ENCODE data around the gene PI4K2B. TPM values are rescaled to one million over a fixed set of nuclear protein-coding genes. Genes with fewer than 3 reads are reported as not detected.

Gene PI4K2B
- total and polyA plus RNA-seq, 10 of the 15 experiments (the other 5 are each of a cell fraction or from before 2014, with no cell fraction given), result 12.9 to 55.3 (median 40.7) TPM

DNA sequence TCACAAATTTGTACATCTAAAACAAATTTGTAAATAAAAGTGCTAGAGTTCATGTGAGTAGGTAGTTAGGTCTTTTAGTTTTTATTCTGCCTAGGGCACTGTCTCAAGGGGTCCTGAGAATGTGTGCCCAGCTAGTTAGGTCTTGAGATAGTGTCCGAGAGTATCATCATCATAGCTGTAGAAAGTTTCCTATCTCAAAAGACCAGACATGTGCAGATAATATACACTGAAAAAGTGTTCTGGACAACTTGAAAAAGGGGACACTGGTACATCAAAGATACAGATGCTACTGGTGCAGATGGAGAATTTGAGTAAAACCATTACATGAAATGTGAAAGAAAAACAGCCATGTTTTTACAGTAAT lies 77.0 kb downstream of the PI4K2B start:
- Histone ChIP-seq H3K4me2 (ENCODE audit: control insufficient read depth, insufficient read depth) (peak overlapping the region; percentile 69), H3K9me3 (replicated peaks; ENCODE audit: control insufficient read depth, insufficient read depth, low read length) (0 out of 3 replicates have a peak, but pooled peaks cover 2% of the 10 kb centered on the region), H3K36me3 (ENCODE audit: control insufficient read depth in 2 of 2, insufficient read depth in 2 of 2, low read length in 1 of 2) (no peaks in the 10 kb centered on the region), H3K4me3 (peak overlapping the region; percentile 35; the same call in 1 of the 2 replicates), H2AFZ (ENCODE audit: control insufficient read depth, low read depth, low read length) (peak overlapping the region; percentile 79), H3K27ac (ENCODE audit: control insufficient read depth, insufficient read depth) (peak overlapping the region; percentile 96), H3K9ac (ENCODE audit: control insufficient read depth, insufficient read depth, low read length) (peak overlapping the region; percentile 65), H3K79me2 (ENCODE audit: control insufficient read depth, insufficient read depth, low read length) (peaks cover 9% of the 10 kb centered on the region), H4K20me1 (ENCODE audit: control insufficient read depth, insufficient read depth) (no peaks in the 10 kb centered on the region), H3K27me3 (replicated peaks in 1 of 2; ENCODE audit: control insufficient read depth in 2 of 2, insufficient read depth in 2 of 2, low read length in 1 of 2) (no peaks in the 10 kb centered on the region), H3K4me1 (ENCODE audit: control insufficient read depth, insufficient read depth, low read length) (peaks cover 24% of the 10 kb centered on the region)
- BruUV-seq (replicated peaks), result no TSS peak
- intact Hi-C loops (cut with micrococcal nuclease; ENCODE audit: unreplicated experiment), result loop anchor here (5.0 kb wide), 1 partner anchor 128 kb away; no protein-coding TSS in a partner anchor
- in situ Hi-C loops (cut with MboI), result no loop called here
- ChIA-PET RAD21 (ENCODE audit: unreplicated experiment) (interaction anchor here (1.3 to 1.7 kb wide), 3 partner anchors 71 to 77 kb away, joined by 4 to 9 read pairs (median 4); partner anchors contain the start of gene PI4K2B), POLR2A (interaction anchor here (0.6 to 3.7 kb wide), 2 partner anchors 77 to 715 kb away, joined by 5 to 35 read pairs; partner anchors contain the start of gene PI4K2B), CTCF (interaction anchor here (0.6 to 2.6 kb wide), 7 partner anchors 9 to 465 kb away, joined by 3 to 10 read pairs (median 4); no protein-coding TSS in a partner anchor), SMC1A (ENCODE audit: uncharacterized antibody, unreplicated experiment) (interaction anchor here (0.9 to 4.2 kb wide), 5 partner anchors 9 to 75 kb away, joined by 3 to 38 read pairs (median 4); partner anchors contain the start of gene PI4K2B)
- 0% methylated on average over 1 of the region's 1 CpG for WGBS (ENCODE audit: insufficient coverage, insufficient replicate concordance, low lambda C conversion rate, missing lambda C conversion rate)
- DNase-seq (ENCODE audit: low read depth, low spot score) (no peak), ATAC-seq (no peak), FAIRE-seq (no peak)
- TF ChIP-seq, protein P1, sequence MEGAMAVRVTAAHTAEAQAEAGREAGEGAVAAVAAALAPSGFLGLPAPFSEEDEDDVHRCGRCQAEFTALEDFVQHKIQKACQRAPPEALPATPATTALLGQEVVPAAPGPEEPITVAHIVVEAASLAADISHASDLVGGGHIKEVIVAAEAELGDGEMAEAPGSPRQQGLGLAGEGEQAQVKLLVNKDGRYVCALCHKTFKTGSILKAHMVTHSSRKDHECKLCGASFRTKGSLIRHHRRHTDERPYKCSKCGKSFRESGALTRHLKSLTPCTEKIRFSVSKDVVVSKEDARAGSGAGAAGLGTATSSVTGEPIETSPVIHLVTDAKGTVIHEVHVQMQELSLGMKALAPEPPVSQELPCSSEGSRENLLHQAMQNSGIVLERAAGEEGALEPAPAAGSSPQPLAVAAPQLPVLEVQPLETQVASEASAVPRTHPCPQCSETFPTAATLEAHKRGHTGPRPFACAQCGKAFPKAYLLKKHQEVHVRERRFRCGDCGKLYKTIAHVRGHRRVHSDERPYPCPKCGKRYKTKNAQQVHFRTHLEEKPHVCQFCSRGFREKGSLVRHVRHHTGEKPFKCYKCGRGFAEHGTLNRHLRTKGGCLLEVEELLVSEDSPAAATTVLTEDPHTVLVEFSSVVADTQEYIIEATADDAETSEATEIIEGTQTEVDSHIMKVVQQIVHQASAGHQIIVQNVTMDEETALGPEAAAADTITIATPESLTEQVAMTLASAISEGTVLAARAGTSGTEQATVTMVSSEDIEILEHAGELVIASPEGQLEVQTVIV (IDR thresholded peaks at IDR 0.05; ENCODE audit: borderline replicate concordance, partially characterized antibody), result no peak
- TF ChIP-seq, protein P2, sequence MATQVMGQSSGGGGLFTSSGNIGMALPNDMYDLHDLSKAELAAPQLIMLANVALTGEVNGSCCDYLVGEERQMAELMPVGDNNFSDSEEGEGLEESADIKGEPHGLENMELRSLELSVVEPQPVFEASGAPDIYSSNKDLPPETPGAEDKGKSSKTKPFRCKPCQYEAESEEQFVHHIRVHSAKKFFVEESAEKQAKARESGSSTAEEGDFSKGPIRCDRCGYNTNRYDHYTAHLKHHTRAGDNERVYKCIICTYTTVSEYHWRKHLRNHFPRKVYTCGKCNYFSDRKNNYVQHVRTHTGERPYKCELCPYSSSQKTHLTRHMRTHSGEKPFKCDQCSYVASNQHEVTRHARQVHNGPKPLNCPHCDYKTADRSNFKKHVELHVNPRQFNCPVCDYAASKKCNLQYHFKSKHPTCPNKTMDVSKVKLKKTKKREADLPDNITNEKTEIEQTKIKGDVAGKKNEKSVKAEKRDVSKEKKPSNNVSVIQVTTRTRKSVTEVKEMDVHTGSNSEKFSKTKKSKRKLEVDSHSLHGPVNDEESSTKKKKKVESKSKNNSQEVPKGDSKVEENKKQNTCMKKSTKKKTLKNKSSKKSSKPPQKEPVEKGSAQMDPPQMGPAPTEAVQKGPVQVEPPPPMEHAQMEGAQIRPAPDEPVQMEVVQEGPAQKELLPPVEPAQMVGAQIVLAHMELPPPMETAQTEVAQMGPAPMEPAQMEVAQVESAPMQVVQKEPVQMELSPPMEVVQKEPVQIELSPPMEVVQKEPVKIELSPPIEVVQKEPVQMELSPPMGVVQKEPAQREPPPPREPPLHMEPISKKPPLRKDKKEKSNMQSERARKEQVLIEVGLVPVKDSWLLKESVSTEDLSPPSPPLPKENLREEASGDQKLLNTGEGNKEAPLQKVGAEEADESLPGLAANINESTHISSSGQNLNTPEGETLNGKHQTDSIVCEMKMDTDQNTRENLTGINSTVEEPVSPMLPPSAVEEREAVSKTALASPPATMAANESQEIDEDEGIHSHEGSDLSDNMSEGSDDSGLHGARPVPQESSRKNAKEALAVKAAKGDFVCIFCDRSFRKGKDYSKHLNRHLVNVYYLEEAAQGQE (IDR thresholded peaks at IDR 0.05; ENCODE audit: low read depth, low read length), result no peak
- TF ChIP-seq TCF3 (IDR thresholded peaks at IDR 0.05; ENCODE audit: borderline replicate concordance, insufficient read depth, low read depth, low read length), result no peak
- TF ChIP-seq, protein P3, sequence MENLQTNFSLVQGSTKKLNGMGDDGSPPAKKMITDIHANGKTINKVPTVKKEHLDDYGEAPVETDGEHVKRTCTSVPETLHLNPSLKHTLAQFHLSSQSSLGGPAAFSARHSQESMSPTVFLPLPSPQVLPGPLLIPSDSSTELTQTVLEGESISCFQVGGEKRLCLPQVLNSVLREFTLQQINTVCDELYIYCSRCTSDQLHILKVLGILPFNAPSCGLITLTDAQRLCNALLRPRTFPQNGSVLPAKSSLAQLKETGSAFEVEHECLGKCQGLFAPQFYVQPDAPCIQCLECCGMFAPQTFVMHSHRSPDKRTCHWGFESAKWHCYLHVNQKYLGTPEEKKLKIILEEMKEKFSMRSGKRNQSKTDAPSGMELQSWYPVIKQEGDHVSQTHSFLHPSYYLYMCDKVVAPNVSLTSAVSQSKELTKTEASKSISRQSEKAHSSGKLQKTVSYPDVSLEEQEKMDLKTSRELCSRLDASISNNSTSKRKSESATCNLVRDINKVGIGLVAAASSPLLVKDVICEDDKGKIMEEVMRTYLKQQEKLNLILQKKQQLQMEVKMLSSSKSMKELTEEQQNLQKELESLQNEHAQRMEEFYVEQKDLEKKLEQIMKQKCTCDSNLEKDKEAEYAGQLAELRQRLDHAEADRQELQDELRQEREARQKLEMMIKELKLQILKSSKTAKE (IDR thresholded peaks at IDR 0.05; ENCODE audit: low read depth, poor library complexity, severe bottlenecking), result no peak
- TF ChIP-seq, protein P4, sequence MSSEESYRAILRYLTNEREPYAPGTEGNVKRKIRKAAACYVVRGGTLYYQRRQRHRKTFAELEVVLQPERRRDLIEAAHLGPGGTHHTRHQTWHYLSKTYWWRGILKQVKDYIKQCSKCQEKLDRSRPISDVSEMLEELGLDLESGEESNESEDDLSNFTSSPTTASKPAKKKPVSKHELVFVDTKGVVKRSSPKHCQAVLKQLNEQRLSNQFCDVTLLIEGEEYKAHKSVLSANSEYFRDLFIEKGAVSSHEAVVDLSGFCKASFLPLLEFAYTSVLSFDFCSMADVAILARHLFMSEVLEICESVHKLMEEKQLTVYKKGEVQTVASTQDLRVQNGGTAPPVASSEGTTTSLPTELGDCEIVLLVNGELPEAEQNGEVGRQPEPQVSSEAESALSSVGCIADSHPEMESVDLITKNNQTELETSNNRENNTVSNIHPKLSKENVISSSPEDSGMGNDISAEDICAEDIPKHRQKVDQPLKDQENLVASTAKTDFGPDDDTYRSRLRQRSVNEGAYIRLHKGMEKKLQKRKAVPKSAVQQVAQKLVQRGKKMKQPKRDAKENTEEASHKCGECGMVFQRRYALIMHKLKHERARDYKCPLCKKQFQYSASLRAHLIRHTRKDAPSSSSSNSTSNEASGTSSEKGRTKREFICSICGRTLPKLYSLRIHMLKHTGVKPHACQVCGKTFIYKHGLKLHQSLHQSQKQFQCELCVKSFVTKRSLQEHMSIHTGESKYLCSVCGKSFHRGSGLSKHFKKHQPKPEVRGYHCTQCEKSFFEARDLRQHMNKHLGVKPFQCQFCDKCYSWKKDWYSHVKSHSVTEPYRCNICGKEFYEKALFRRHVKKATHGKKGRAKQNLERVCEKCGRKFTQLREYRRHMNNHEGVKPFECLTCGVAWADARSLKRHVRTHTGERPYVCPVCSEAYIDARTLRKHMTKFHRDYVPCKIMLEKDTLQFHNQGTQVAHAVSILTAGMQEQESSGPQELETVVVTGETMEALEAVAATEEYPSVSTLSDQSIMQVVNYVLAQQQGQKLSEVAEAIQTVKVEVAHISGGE (CRISPR knock-in tag; IDR thresholded peaks at IDR 0.05), result no peak
- TF ChIP-seq, protein P5, sequence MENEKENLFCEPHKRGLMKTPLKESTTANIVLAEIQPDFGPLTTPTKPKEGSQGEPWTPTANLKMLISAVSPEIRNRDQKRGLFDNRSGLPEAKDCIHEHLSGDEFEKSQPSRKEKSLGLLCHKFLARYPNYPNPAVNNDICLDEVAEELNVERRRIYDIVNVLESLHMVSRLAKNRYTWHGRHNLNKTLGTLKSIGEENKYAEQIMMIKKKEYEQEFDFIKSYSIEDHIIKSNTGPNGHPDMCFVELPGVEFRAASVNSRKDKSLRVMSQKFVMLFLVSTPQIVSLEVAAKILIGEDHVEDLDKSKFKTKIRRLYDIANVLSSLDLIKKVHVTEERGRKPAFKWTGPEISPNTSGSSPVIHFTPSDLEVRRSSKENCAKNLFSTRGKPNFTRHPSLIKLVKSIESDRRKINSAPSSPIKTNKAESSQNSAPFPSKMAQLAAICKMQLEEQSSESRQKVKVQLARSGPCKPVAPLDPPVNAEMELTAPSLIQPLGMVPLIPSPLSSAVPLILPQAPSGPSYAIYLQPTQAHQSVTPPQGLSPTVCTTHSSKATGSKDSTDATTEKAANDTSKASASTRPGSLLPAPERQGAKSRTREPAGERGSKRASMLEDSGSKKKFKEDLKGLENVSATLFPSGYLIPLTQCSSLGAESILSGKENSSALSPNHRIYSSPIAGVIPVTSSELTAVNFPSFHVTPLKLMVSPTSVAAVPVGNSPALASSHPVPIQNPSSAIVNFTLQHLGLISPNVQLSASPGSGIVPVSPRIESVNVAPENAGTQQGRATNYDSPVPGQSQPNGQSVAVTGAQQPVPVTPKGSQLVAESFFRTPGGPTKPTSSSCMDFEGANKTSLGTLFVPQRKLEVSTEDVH (IDR thresholded peaks at IDR 0.05; ENCODE audit: low read depth, partially characterized antibody), result no peak
